Hepatocyte (in vitro differentiated cells): ENCODE results near the gene IL21R. TPM values are rescaled to one million over a fixed set of nuclear protein-coding genes. Genes with fewer than 3 reads are reported as not detected.
A peak's percentile ranks its signal among the peaks of the same experiment; 100 is the strongest.

Experiments
- DNase-seq: peaks from one replicate; pipeline ENCODE4 v3.0.0-alpha.2; 2016; ENCODE audit warnings: low spot score
- H2AFZ ChIP-seq: fragments of 200-600 bp; sonication (generic); 2 replicates; pipeline ENCODE4 v1.6.0; 2016; ENCODE audit warnings: antibody characterized with exemption, mild to moderate bottlenecking
- H3K27ac ChIP-seq: fragments of 200-600 bp; sonication (generic); 2 replicates; pipeline ENCODE4 v1.5.1; 2016; ENCODE audit warnings: mild to moderate bottlenecking
- H3K27me3 ChIP-seq: fragments of 200-600 bp; sonication (generic); 2 replicates; pipeline ENCODE4 v1.6.1; 2016
- H3K36me3 ChIP-seq: fragments of 200-600 bp; sonication (generic); replicated peaks from 2 replicates; pipeline ENCODE4 v1.5.1; 2016; ENCODE audit warnings: low read depth; ENCODE audit not compliant: insufficient read depth
- H3K4me1 ChIP-seq: fragments of 200-600 bp; sonication (generic); 2 replicates; pipeline ENCODE4 v1.5.1; 2016; ENCODE audit warnings: mild to moderate bottlenecking, moderate library complexity; ENCODE audit not compliant: insufficient read depth
- H3K4me2 ChIP-seq: fragments of 200-600 bp; sonication (generic); 2 replicates; pipeline ENCODE4 v1.6.0; 2016
- H3K4me3 ChIP-seq: fragments of 200-600 bp; sonication (generic); 2 replicates; pipeline ENCODE4 v1.5.1; 2016; ENCODE audit warnings: mild to moderate bottlenecking
- H3K79me2 ChIP-seq: fragments of 200-600 bp; sonication (generic); 2 replicates; pipeline ENCODE4 v1.6.0; 2017; ENCODE audit warnings: mild to moderate bottlenecking
- H3K9me2 ChIP-seq: fragments of 200-600 bp; sonication (generic); replicated peaks from 2 replicates; pipeline ENCODE4 v1.6.0; 2017; ENCODE audit warnings: mild to moderate bottlenecking; ENCODE audit not compliant: insufficient read depth
- H3K9me3 ChIP-seq: fragments of 200-600 bp; sonication (generic); 2 replicates; pipeline ENCODE4 v1.5.1; 2016; ENCODE audit warnings: low read depth, mild to moderate bottlenecking
- H4K20me1 ChIP-seq: fragments of 200-600 bp; sonication (generic); 2 replicates; pipeline ENCODE4 v1.6.0; 2016; ENCODE audit warnings: mild to moderate bottlenecking; ENCODE audit not compliant: insufficient read depth, poor library complexity, severe bottlenecking
- EZH2 ChIP-seq: fragments of 200-600 bp; sonication (generic); IDR thresholded peaks from 2 replicates; pipeline ENCODE4 v1.6.1; 2016; ENCODE audit warnings: antibody characterized with exemption, mild to moderate bottlenecking, borderline replicate concordance
- EZH2phosphoT487 ChIP-seq: fragments of 200-600 bp; sonication (generic); IDR thresholded peaks from one replicate; pipeline ENCODE4 v1.6.1; 2018; ENCODE audit warnings: antibody characterized with exemption, mild to moderate bottlenecking, low read depth, moderate library complexity; ENCODE audit not compliant: unreplicated experiment, severe bottlenecking
- WGBS: methylation state at CpG from one replicate; pipeline ENCODE4 v1.1.6; 2016; ENCODE audit warnings: low lambda C conversion rate; ENCODE audit errors: missing lambda C conversion rate; 5-methylcytosine and 5-hydroxymethylcytosine counted together
- polyA plus RNA-seq: library from polyadenylated mRNA; unstranded; fragments of >200 nt; fragmentation: Nextera tagmentation; extraction: Ambion mirVana; gene quantifications from 2 replicates; pipeline ENCODE4 v1.2.1, GENCODE V29; 2016
- total RNA-seq: library from RNA; depleted of rRNA; stranded (reverse); fragments of >200 nt; gene quantifications from 2 replicates; pipeline ENCODE4 v1.2.3, GENCODE V29; 2014
- TF ChIP-seq, protein P1 (sequence below): fragments of 200-600 bp; sonication (generic); IDR thresholded peaks from 2 replicates; pipeline ENCODE4 v1.5.1; 2016; ENCODE audit warnings: antibody characterized with exemption, mild to moderate bottlenecking; ENCODE audit not compliant: poor library complexity

Gene IL21R
- total and polyA plus RNA-seq, 2 experiments from 2014 or later, result 0.10 TPM; not detected in 1

DNA sequence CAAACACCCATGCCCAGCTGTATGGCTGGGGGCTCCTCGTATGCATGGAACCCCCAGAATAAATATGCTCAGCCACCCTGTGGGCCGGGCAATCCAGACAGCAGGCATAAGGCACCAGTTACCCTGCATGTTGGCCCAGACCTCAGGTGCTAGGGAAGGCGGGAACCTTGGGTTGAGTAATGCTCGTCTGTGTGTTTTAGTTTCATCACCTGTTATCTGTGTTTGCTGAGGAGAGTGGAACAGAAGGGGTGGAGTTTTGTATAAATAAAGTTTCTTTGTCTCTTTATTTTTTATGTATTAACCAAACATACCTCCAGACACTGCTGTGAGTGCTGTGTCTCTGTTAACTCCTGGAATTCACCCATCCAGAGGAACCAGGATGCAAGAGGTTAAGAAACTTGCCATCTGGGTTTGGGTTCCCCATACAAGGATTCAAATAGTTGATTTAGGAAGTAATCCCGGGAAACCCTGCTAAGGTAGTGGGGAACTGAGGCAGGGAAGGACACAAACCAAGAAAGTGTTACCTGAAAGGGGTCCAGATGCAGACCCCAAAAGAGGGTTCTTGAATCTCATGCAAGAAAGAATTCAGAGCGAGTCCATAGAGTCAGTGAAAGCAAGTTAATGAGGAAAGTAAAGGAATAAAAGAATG is 37.4 kb upstream of the IL21R start:
- Histone ChIP-seq H3K36me3 (no peaks in the 10 kb centered on the region), H3K4me2 (peak overlapping the region; percentile 53), H3K9me3 (no peaks in the 10 kb centered on the region), H3K4me3 (no peak overlapping the region), H3K9me2 (no peaks in the 10 kb centered on the region), H3K27me3 (no peaks in the 10 kb centered on the region), H3K79me2 (no peaks in the 10 kb centered on the region), H3K27ac (peak overlapping the region; percentile 92), H3K4me1 (peaks cover 15% of the 10 kb centered on the region), H2AFZ (no peak overlapping the region), H4K20me1 (no peaks in the 10 kb centered on the region)
- no peak for TF ChIP-seq EZH2
- no peak for TF ChIP-seq EZH2phosphoT487
- TF ChIP-seq, protein P1, sequence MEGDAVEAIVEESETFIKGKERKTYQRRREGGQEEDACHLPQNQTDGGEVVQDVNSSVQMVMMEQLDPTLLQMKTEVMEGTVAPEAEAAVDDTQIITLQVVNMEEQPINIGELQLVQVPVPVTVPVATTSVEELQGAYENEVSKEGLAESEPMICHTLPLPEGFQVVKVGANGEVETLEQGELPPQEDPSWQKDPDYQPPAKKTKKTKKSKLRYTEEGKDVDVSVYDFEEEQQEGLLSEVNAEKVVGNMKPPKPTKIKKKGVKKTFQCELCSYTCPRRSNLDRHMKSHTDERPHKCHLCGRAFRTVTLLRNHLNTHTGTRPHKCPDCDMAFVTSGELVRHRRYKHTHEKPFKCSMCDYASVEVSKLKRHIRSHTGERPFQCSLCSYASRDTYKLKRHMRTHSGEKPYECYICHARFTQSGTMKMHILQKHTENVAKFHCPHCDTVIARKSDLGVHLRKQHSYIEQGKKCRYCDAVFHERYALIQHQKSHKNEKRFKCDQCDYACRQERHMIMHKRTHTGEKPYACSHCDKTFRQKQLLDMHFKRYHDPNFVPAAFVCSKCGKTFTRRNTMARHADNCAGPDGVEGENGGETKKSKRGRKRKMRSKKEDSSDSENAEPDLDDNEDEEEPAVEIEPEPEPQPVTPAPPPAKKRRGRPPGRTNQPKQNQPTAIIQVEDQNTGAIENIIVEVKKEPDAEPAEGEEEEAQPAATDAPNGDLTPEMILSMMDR, result no peak
- 51% methylated on average over 6 of the region's 6 CpGs for WGBS
- peak; percentile 82 for DNase-seq

DNA sequence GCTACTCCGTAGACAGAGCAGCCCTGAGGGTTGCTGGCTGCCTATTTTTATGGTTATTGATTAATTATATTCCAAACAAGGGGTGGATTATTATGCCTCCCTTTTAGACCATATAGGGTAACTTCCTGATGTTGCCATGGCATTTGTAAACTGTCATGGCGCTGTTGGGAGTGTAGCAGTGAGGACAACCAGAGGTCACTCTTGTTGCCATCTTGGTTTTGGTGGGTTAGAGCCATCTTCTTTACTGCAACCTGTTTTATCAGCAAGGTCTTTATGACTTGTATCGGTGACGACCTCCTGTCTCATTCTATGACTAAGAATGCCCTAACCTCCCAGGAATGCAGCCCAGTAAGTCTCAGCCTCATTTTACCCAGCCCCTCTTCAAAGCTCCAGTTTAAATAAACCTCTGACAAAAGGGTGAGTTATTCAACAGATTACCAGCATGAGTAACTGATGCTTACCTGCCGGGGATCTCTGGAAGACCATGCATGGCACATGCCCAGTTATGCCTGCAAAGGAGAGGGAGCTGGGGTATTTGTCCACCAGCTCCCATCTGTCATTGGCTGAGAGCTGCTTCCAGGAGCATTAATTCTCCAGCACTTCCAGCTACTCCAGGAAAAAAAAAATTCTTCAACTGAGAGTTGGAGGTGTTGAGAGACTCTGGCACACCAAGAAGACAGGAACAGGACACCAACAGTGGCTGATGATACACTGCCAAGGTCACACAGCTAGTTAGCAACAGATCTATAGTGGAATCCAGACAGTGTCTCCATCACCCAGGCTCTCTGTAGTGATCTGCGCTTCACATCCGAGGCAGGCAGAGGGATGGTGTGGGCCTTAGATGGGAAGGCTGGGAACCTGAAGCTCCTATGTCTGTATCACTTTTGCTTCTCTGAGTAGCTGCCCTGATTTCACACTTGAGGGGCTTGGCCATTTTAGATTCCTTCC is 36.6 kb upstream of the IL21R start:
- peaks cover 15% of the 10 kb centered on the region for H3K4me1 ChIP-seq
- no peak overlapping the region for H2AFZ ChIP-seq
- no peaks in the 10 kb centered on the region for H3K9me3 ChIP-seq
- peak overlapping the region; percentile 53 for H3K4me2 ChIP-seq
- H3K9me2 ChIP-seq, result no peaks in the 10 kb centered on the region
- no peaks in the 10 kb centered on the region for H3K27me3 ChIP-seq
- WGBS, result 57% methylated on average over 7 of the region's 7 CpGs
- H3K36me3 ChIP-seq, result no peaks in the 10 kb centered on the region
- no peak overlapping the region for H3K4me3 ChIP-seq
- no peak for TF ChIP-seq EZH2phosphoT487
- TF ChIP-seq, protein P1, result no peak
- TF ChIP-seq EZH2, result no peak
- H4K20me1 ChIP-seq, result no peaks in the 10 kb centered on the region
- H3K27ac ChIP-seq, result peak overlapping the region; percentile 92
- DNase-seq, result peak; percentile 63
- no peaks in the 10 kb centered on the region for H3K79me2 ChIP-seq

DNA sequence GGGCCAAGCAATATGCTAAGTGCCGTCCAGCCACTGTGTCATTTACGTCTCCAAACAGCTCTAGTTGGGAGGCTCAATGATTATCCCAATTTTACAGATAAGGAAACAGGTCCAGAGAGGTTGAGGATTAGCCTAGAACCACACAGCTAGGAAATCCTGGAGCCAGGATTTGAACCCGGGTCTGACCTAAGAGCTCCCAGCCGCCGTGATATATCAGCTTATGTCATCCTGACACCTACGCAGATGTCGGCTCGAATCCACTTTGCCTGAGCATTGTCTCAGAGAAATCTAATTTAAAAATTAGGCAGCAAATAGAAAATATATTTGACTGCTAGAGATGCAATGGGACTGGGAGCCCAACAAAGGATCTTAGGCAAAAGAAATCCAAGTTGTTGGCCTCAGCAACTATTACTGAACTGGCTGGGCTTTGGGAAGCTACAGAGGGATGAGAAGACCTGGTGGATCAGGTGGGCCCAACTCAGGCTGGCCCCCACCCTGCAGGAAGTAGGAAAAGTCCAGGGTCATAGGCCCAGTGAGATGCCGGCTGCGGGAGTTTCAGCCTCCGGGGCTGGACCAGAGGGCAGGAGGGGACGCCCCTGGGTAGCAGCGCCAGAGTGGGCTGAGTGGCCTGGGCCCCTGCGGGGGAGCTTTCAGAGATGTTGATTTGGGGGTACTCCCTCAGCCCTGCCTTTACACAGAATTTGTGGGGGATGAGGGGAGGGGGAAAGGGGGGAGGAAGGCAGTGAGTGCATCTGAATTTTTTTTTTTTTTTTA is 35.1 kb upstream of the IL21R start:
- Histone ChIP-seq H3K27ac (no peak overlapping the region), H3K27me3 (no peaks in the 10 kb centered on the region), H2AFZ (no peak overlapping the region), H4K20me1 (no peaks in the 10 kb centered on the region), H3K4me1 (peaks cover 15% of the 10 kb centered on the region), H3K79me2 (no peaks in the 10 kb centered on the region), H3K9me2 (no peaks in the 10 kb centered on the region), H3K9me3 (no peaks in the 10 kb centered on the region), H3K4me2 (no peak overlapping the region), H3K4me3 (no peak overlapping the region), H3K36me3 (no peaks in the 10 kb centered on the region)
- TF ChIP-seq EZH2phosphoT487, result no peak
- TF ChIP-seq, protein P1, result no peak
- TF ChIP-seq EZH2, result no peak
- 91% methylated on average over 14 of the region's 14 CpGs for WGBS
- no peak for DNase-seq
